ENCODE measurements around the gene MDH1B.

GRCh38 chr2:206805887-206806607 is 40.9 kb upstream of the MDH1B start:
- TF ChIP-seq CTCF (IDR thresholded peaks at IDR 0.05) (no peak), POLR2A (IDR thresholded peaks at IDR 0.05) (no peak)

Measured in right lobe of liver (tissue), 4 donors.